SK-MEL-5 (cell line): ENCODE data around the gene ZSCAN10. TPM values are rescaled to one million over a fixed set of nuclear protein-coding genes. Genes with fewer than 3 reads are reported as not detected.

Experiments used
- DNase-seq: peaks from one replicate; pipeline ENCODE4 v3.0.0-alpha.2; 2016; ENCODE audit warnings: low read depth, low spot score
- in situ Hi-C: cut with HindIII; loops from 2 replicates; pipeline ENCODE4 v1.10.0; 2016; ENCODE audit warnings: low sequenced_read_pairs, high pct_unique_total_duplicates, low pct_unique_long_range_greater_than_20kb
- total RNA-seq: library from RNA; depleted of rRNA; stranded (reverse); fragments of >200 nt; shearing (Covaris generic); gene quantifications from 2 replicates; pipeline ENCODE4 v1.2.3, GENCODE V29; 2014

The ZSCAN10 gene
- total RNA-seq, 1 experiment from 2014 or later = 0.13 TPM

DNA sequence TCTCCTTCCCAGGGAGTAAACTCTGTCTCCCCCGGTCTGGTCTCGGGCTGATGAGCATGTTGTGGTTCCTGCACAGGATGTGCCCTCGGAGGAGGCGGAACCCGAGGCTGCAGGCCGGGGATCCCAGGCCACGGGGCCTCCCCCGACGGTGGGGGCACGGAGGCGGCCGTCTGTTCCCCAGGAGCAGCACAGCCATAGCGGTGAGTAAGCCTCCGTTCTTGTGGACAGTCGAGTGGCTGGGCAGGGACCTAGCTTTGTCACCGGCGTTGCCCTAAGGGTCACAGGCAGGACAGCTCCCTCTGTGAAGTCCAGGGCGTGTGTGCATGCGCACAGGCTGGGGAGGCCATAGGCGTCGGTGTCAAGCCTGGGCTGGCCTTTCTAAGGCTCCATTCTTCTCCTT, 39.2 kb upstream of the ZSCAN10 start:
- in situ Hi-C loops = no loop called here
- no peak for DNase-seq

- DNase-seq = no peak
Observed at GRCh38 chr16:3137267-3137666, 38.2 kb upstream of the ZSCAN10 start.

GRCh38 chr16:3135126-3135715, 36.1 kb upstream of the ZSCAN10 start:
- in situ Hi-C loops = no loop called here
- DNase-seq = no peak

More at GRCh38 chr16:3137267-3137666, 38.2 kb upstream of the ZSCAN10 start:
- in situ Hi-C loops = no loop called here

GRCh38 chr16:3134338-3135125, 35.4 kb upstream of the ZSCAN10 start, which contains the start of gene ZNF213:
ZNF213 (plus strand) TSS chr16:3135029; CDS start chr16:3137281, 2,252 bp downstream.
- DNase-seq = peak; percentile 98
- in situ Hi-C loops = no loop called here

- no peak for DNase-seq
- in situ Hi-C loops = no loop called here
Observed at GRCh38 chr16:3133844-3134243, 34.8 kb upstream of the ZSCAN10 start.

DNA sequence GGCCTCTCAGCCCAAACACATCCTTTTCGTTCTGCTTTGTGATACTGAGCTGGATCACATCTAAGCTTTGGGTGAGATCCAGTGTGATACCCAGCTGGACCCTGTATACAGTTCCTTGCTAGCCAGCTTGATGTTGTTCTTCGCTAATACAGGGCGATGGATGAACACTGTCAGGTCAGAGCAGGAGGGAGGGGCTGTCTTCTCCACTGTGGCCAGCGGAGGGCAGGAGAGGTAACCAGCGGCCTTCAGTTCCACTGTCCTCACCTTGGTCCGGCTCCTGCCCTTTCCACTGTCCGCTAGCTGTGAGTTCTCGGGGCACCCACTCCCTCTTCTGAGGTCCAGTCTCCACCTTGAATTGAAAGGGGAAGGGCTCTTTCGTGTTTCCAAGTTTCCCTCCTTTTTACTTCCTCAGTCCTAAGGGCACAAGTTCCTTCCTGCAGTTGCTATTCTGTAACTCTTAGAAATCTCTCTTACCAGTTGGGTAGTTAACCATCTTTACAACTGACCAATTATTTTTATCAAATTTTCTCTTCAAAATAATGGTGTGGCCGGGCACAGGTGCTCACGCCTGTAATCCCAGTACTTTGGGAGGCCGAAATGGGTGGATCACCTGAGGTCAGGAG, 32.8 kb upstream of the ZSCAN10 start:
- DNase-seq = peak; percentile 64
- in situ Hi-C loops = no loop called here

GRCh38 chr16:3129137-3130131, 30.3 kb upstream of the ZSCAN10 start:
- DNase-seq = peak; percentile 89
- in situ Hi-C loops = no loop called here

DNA sequence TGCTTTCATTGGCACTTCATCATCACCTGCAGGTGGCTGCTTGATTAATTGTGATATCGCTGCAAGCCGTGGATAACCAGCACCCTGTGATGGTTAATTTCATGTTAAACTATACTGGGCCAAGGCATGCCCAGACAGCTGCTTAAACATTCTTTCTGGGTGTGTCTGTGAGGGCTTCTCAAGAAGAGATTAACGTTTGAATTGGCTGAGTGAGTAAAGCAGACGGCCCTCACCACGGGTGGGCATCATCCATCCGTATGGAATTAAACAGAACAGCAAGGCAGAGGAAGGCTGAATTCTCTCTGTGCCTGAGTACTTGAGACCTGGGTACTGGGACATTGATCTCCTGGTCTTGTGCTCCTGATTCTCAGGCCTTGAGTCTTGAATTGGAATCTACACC, 28.7 kb upstream of the ZSCAN10 start:
- DNase-seq = no peak
- in situ Hi-C loops = no loop called here

- peak; percentile 94 for DNase-seq
- in situ Hi-C loops = no loop called here
Observed at GRCh38 chr16:3123986-3124886, 25.1 kb upstream of the ZSCAN10 start.

- in situ Hi-C loops = no loop called here
- DNase-seq = no peak
Observed at GRCh38 chr16:3122926-3123570, 24.0 kb upstream of the ZSCAN10 start.

DNA sequence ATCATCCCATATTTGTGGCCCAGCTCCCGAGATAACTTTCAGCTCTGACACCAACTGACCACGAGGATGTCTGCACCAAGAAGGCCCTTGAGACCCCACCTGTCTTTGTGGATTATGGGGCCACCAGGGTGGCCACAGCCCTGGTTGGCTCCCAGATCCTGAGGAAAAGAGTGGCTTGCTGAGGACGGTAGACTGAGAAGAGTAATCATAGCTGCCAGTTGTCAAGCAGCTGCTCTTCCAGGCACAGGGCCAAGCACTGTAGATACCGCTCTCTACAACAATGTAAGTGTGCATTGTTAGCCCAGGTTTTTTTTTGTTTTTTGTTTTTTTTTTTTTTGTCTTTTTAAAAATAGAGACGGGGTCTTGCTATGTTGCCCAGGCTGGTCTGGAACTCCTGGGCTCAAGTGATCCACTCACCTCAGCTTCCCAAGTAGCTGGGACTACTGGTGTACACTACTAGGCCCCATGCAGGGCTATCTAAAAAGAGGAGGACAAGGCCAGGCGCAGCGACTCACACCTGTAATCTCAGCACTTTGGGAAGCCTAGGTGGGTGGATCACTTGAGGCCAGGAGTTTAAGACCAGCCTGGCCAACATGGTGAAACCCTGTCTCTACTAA, 22.9 kb upstream of the ZSCAN10 start:
- in situ Hi-C loops = no loop called here

GRCh38 chr16:3120435-3120834, 21.3 kb upstream of the ZSCAN10 start:
- in situ Hi-C loops = no loop called here
- no peak for DNase-seq

More for the DNA sequence above, 22.9 kb upstream of the ZSCAN10 start:
- DNase-seq = no peak

GRCh38 chr16:3119701-3120408, 20.8 kb upstream of the ZSCAN10 start:
- DNase-seq = no peak
- in situ Hi-C loops = no loop called here

DNA sequence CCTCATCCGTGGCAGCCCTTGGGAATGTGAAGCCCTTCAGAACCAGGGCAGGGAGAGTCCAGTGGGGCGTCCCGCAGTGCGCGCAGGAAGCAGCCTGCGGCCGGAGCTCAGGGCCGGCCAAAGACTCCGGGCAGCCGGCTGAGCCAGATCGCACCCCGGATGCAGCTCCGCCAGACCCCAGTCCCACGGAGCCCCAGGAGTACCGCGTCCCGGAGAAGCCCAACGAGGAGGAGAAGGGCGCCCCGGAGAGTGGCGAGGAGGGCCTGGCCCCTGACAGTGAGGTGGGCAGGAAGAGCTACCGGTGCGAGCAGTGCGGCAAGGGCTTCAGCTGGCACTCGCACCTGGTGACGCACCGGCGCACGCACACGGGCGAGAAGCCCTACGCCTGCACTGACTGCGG, 20.2 kb upstream of the ZSCAN10 start:
- in situ Hi-C loops = no loop called here

GRCh38 chr16:3118846-3119245, 19.8 kb upstream of the ZSCAN10 start:
- in situ Hi-C loops = no loop called here
- no peak for DNase-seq

More for the DNA sequence above, 20.2 kb upstream of the ZSCAN10 start:
- no peak for DNase-seq
